Stimulated activated CD4-positive, alpha-beta T cell treated with anti-CD3 and anti-CD28 coated beads, TNF-alpha, amount 100 ng/mL, for 48 hours (primary cell): ENCODE results near the gene PRDX3.
"Not testable (repeated sequence)": the region's sequence is repeated elsewhere in the genome, so short reads cannot be mapped to it uniquely, and the experiment has no call there.

Experiments
- DNase-seq, 3 donors: peaks; one replicate each; pipeline ENCODE4 v3.0.0-alpha.2; 2020; ENCODE audit warnings: low read depth in 3 of 3

PRDX3 gene

GRCh38 chr10:119206603-119207365 is 28.2 kb upstream of the PRDX3 start:
- peak; percentile 34 to 58 (median 42) for DNase-seq

GRCh38 chr10:119205894-119206602 is 27.4 kb upstream of the PRDX3 start:
- peak; percentile 17 to 32 (median 27) for DNase-seq

GRCh38 chr10:119203006-119203405 is 24.4 kb upstream of the PRDX3 start:
- no peak for DNase-seq

GRCh38 chr10:119201233-119201632 is 22.6 kb upstream of the PRDX3 start:
- no peak for DNase-seq

GRCh38 chr10:119199231-119199992 is 20.8 kb upstream of the PRDX3 start:
- DNase-seq: peak in 1 of 3 donors; percentile 16

- no peak for DNase-seq
Observed at GRCh38 chr10:119198438-119198837, 19.8 kb upstream of the PRDX3 start.

GRCh38 chr10:119197921-119198320 is 19.3 kb upstream of the PRDX3 start:
- DNase-seq: no peak

GRCh38 chr10:119191881-119192280 is 13.3 kb upstream of the PRDX3 start:
- DNase-seq: peak in 1 of 3 donors; percentile 20

- no peak for DNase-seq
Observed at GRCh38 chr10:119190954-119191785, 12.6 kb upstream of the PRDX3 start.

GRCh38 chr10:119190353-119190752 is 11.7 kb upstream of the PRDX3 start:
- no peak for DNase-seq

- DNase-seq: no peak
Observed at GRCh38 chr10:119189811-119190282, 11.2 kb upstream of the PRDX3 start.

- no peak for DNase-seq
Observed at GRCh38 chr10:119183664-119184412, 5.2 kb upstream of the PRDX3 start.

GRCh38 chr10:119180850-119181400 is 2.3 kb upstream of the PRDX3 start:
- DNase-seq: not testable (repeated sequence)

GRCh38 chr10:119177708-119178371 is 772 bp downstream of the PRDX3 start:
- no peak for DNase-seq

GRCh38 chr10:119176166-119176565 is 2.4 kb downstream of the PRDX3 start:
- DNase-seq: no peak

- DNase-seq: no peak
Observed at GRCh38 chr10:119174109-119174508, 4.5 kb downstream of the PRDX3 start.

- DNase-seq: no peak
Observed at GRCh38 chr10:119167041-119167440, 11.6 kb downstream of the PRDX3 start.

GRCh38 chr10:119166564-119166963 is 12.0 kb downstream of the PRDX3 start:
- no peak for DNase-seq

- no peak for DNase-seq
Observed at GRCh38 chr10:119166118-119166500, 12.5 kb downstream of the PRDX3 start.
